DLD1 (cell line): ENCODE data around the gene TSHZ2.
"Not testable (repeated sequence)": the region's sequence is repeated elsewhere in the genome, so short reads cannot be mapped to it uniquely, and the experiment has no call there.

Experiments used
- in situ Hi-C: cut with HindIII; loops from 2 replicates; pipeline ENCODE4 v1.10.0; 2017; ENCODE audit warnings: low sequenced_read_pairs

The TSHZ2 gene

DNA sequence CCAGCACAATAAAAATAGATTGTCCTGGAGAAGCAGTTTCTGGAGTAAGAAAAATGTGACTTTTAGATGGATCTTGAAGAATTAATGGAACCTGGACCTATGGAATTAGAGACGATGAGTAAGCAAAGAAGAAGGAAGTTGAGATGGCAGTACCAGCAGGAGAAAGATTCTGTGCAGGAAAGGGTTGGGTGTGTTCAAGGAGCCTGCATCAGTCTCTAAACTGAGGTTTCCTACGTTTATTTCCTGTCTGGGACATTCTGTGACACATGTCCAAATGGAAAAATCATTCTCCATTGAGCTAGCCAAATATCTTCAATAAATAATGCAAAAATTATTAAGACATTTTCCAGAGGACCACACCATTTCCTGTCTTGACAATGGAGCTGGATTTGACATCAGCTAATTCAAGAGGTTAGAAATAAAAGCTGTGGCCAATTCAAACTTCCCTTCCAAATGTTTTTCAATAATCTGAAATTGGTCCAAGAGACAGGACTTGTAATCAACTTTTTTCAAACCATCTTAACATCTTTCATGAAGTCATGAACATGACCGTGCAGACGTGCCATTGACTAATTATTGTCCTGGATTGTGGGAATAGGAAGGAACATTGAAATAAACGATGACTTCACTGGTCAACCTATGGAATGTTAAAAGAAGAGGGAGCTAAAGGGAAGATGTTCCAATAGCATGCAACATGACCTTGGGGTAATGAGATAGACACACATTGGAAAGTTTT is 423.2 kb downstream of the TSHZ2 start:
- in situ Hi-C loops: no loop called here

DNA sequence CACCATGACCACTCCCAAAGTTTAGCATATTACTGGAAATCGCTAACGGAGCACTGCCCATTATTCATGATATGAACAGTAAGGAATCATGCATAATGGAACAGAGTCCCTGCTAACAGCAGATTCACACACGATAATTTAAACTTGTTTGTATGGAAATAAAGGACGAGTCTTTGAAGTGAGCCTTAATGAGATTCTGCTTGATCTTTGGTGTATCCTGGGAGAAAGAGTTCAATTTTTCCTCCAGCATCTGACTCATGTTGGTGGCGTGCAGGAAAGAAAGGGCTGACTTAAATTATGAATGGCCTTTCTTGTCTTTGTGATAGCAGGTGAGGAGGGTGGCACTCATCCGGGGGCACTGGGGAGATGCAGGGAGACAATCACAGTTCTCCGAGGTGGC is 426.9 kb downstream of the TSHZ2 start:
- in situ Hi-C loops: no loop called here

DNA sequence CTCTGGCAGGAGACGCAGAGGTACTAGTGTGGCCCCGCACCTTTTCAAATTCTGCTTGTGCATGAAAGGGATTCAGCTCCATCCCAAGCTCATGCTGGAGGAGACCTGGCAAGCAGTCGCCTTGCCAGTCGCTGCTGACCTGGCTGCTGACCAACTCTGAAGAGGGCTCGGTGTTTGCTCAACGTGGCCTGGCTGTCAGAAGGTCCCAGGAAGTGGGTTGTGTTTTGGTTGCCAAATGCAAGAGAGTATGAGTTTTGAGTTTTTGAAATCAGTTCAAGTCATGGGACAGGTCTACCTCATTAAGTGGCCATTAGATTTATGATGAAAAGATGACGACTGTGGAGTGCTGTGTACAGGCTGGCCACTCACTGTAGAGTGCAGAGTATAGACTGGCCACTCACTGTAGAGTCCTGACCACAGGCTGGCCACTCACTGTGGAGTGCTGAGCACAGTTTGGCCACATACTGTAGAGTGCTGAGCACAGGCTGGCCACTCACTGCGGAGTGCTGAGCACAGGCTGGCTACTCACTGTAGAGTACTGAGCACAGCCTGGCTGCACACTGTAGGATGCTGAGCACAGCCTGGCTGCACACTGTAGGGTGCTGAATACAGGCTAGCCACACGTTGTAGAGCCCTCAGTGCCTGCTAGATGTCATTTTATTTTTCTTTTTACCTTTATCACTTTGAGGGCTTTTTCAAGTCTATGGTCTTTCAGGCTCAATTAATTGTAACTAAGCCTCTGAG is 427.6 kb downstream of the TSHZ2 start:
- in situ Hi-C loops: no loop called here

DNA sequence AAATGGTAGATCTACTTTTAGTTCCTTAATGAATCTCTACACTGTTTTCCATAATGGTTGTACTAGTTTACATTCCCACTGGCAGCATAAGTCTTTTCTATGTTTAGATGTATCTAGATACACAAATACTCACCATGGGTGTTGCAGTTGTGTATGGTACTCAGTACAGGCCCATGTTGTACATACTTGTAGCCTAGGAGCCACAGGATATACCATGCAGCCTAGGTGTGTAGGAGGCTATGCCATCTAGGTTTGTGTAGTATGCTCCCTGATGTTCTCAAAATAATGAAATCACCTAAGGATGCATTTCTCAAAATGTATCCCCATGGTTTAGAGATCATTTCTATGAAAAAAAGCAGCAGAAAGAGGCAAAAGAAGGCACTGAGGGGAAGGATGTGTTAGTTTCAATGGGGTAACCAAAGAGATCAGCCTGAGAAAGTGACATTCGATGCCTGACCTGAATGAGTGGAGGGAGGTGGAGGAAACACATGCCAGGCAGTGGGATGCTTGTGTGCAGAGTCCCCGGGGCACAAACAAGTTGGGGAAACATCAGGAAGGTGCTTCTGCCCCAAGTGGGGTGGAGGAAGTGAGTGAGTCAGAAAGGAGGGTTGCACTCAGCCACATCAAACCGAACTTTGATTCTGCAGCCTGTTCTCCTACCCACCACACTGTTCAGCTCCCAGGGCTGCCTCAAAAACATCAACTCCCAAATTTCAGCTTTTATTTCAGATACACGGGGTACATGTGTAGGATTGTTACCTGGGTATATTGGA is 430.3 kb downstream of the TSHZ2 start:
- in situ Hi-C loops: no loop called here

DNA sequence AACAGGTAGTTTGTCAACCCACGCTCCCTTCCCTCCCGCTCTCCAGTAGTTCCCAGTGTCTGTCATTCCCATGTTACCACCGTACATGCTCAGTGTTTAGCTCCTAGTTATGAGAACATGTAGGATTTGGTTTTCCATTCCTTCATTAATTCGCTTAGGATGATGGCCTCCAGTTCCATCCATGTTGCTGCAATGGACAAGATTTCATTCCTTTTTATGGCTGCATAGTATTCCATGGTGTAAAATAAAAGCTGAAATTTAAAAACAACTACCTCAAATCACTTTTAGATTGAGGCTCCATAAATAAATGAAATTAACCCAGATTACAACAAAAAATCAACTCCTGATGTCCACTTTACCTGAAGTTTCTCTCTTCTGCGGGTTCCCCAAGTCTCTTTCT is 430.9 kb downstream of the TSHZ2 start:
- in situ Hi-C loops: no loop called here

DNA sequence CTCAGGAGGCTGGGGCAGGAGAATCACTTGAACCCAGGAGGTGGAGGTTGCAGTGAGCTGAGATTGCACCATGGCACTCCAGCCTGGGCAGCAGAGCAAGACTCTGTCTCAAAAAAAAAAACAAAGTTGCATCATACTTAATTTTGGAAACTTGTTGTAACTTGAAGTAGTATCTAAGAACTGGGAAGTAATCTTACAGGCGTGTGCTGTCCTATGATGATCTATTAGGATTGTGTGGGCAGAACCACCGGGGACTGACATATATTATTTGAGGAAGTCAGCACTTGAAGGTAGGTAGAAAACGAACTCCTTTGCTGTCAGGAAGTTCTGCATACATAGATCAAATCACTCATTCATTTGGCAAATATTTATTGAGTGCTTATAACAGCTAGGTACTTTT is 433.0 kb downstream of the TSHZ2 start:
- in situ Hi-C loops: no loop called here

DNA sequence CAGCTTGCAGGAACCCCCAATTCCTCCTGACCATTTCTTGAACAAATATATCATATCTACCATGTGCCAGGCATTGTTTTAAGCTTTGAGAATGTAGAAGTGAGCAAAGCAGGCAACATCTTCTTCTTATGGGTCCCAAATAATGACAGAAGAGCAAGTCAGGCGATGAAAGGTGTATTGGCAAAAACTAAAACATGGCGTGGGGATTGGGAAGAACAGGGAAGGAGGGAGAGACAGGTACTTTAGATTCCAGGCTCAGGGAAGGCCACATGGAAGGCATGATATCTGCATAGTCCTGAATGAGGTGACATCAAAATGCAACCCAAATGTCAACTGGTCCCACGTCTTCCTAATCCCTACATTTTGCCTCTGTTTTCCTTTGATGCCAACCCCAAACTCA is 434.4 kb downstream of the TSHZ2 start:
- in situ Hi-C loops: no loop called here

DNA sequence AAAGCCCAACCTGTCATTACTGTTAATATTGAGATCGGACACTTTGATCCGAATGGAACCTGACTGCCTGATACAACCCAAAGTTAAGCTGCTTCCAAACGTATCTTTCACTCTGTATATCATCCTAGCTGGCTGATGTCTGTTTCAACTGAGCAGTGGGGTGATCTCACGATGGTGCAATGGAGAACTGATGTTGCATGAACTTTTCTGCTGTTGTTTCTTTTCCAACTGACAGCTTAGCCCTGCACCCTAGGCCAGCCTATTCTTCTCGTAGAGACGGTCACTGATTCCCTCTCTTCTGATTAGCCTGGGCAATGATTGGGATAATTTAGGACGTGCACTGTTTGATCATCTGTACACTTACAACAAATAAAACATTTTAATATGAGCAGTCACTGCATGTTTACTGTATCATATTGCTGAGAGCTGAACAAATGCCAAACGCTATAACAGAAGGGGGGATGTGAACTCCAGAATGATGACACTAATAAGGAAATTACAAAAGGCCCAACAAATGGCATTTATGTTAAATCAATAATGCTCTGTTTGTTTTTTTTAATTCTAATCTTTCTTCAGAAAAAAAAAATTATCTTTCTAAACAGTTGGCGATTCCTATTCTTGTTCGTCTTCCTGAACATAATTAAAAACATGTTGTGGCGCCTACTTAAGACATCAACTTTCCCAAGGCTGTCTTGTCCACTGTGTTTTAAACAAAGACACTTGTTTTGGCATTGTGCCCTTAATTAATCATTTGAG is 436.7 kb downstream of the TSHZ2 start:
- in situ Hi-C loops: no loop called here

DNA sequence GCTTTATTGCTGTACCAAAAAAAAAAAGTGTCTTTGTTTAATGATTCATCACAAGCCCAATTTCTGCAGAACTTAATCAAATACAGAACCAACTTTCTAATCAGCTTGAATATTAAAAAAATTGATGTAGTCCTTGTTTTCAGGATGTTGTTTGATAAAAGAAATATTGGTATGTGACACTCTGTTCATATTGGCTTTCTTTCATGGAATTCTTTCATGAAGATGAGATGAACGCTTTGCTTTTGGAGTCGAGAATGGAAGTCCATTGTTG is 437.2 kb downstream of the TSHZ2 start:
- in situ Hi-C loops: no loop called here

DNA sequence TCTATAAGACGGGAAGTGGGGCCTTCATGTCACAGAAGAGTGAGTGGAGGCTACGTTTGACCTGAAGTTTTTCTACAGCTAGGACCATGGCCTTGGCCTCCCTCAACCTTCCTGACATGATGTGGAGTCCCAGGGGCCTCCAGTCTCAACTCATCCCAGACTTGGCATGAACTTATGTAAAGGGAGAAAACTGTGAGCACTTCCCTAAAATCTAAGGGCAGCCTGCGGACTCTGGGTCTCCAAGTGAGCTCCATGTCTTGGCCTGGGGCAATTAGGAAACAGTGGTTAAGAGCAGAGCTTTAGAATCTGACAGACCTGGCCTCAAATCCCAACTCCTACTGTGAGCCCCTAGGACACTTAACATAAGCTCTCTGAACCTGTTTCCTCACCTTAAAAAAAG is 439.0 kb downstream of the TSHZ2 start:
- in situ Hi-C loops: no loop called here

DNA sequence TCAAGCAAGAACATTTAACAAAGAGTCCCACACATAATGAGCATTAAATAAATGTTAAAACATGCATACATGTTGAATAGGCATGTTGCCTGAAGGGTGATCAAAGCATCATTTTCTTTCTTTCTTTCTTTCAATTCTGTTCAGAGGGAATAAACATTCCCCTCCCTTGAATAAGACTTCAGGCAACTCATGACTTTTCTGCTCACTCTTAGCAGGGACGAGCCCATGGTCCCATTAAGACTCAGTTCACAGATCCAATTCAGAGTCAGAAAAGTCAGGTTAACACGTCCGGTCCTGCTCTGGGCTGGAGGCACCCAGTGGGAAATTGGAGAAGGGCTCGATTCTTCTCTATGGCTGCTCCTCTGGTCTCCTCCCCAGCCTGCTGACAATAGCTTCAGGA is 439.7 kb downstream of the TSHZ2 start:
- in situ Hi-C loops: no loop called here

DNA sequence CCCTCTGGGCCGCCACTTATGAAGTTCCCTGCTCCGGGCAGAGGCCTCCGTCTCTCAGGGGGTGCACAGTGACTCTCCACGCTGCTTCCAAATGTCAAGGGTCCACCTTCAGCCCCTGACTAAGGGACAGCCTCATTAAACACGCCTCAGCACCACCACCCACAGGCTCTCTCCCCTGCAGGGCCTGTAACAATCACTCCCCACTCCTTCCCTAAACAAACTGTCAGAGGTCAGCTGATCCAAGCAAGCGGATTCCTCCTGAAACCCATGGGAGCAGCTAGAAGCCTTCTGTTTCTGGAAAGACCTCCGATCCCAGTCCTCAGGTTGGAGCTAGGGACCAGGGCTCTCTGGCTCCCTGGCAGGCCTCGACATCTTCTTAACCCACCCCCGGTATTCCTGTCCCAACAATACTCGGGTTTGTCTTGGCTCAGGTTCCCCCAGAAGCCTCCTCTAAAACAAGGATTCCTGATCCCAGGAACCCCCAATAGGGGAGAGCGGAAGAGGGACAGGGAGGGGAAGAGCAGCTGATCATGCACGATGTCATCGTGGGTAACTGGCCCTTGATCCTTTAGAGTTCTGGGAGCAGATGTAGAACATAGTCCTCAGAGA is 440.5 kb downstream of the TSHZ2 start:
- in situ Hi-C loops: no loop called here

DNA sequence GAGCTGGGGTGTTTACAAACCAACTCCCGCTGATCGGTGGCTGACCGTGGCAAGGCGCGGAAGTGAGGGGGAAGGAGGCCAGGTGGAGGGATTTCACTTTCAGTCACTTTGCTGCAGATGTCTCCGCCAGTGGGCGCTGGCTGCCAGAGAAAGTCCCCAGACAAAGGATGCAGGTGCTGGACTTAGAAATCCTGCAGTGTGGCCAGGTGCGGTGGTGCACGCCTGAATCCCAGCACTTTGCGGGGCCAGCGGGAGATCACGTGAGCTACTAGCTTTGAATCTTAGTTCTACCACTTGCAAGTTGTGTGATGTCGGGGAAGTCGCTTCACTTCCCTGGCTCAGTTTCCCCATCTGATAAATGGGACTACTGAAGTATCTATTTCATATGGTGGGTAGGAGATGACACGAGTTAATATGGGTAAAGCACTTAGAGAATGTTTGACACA is 441.1 kb downstream of the TSHZ2 start:
- in situ Hi-C loops: no loop called here

DNA sequence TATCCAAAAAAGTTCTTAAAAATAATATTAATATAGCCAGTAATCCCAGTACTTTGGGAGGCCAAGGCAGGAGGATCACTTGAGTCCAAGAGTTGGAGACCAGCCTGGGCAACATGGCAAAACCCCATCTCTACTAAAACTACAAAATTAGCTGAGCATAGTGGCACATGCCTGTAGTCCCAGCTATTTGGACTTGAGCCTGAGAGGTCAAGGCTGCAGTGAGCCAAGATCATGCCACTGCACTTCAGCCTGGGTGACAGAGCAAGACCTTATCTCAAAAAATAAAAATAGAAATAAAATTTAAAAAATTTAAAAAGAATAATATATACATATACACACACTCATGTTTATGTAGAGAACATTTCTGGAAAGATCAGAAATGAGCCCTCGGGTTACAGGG is 441.7 kb downstream of the TSHZ2 start:
- in situ Hi-C loops: not testable (repeated sequence)

DNA sequence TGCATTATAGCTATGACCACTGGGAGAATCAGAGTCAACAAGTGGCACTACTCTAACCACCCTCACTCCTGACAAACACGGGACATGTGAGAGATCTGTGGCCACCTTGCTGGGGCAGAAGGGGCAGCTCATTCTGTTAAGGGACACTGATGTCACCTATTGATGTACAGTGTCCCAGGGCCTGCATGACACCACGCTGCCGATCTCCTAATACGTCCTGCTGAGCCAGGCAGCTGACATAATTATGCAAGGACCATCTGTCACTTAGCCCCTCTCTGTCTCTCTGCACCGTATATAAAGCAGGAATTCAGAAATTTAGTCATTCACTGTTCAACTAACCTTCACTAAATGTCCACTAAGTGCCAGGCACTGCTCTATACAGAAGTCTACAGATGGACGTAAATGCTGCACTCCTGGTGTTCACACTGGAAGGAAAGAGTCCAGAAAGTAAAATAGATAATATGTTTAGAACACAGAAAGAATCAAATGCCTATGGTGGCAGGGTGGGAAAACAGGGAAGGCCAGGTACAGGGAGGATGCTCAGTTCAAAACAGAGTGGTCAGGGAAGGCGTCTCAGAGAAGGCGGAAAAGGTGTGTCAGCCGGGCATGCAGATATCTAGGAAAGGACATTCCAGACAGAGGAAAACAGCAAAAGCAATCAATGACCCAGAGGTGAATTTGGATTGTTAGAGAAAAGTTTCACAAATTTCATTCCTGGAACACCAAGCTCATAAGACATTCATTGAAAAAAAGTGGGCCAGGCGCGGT is 447.7 kb downstream of the TSHZ2 start:
- in situ Hi-C loops: no loop called here

DNA sequence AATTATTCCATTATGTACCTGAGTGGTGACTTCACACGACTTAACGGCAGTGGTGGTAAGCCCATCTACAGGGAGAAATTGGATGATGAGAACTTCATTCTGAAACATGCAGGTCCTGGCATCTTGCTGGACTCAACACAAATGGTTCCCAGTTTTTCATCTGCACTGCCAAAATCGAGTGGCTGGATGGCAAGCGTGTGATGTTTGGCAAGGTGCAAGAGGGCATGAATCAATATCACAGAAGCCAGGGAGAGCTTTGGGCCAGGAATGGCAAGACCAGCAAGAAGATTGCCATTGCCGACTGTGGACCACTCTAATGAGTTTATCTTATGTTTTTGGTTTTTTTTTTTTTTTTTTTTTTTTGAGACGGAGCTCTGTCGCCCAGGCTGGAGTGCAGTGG is 449.2 kb downstream of the TSHZ2 start:
- in situ Hi-C loops: no loop called here

DNA sequence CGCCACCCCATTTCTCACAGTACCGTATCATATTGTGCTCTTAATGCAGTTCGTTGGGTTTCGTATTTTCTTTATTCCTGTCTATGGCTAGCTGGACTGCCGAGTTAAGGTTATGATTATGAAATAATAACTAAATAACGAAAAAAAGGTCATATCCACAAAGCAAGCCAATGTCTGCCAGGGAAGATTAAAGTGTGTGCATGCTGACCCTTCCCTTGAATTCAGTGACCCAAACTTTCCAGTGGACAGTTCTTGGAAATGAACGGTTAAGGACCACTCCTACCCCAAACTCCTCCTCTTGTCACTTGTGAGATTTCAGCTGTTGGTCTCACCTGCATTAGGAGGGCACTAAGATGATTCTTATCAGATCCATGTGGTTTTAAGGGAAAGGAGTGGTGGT is 449.9 kb downstream of the TSHZ2 start:
- in situ Hi-C loops: no loop called here

DNA sequence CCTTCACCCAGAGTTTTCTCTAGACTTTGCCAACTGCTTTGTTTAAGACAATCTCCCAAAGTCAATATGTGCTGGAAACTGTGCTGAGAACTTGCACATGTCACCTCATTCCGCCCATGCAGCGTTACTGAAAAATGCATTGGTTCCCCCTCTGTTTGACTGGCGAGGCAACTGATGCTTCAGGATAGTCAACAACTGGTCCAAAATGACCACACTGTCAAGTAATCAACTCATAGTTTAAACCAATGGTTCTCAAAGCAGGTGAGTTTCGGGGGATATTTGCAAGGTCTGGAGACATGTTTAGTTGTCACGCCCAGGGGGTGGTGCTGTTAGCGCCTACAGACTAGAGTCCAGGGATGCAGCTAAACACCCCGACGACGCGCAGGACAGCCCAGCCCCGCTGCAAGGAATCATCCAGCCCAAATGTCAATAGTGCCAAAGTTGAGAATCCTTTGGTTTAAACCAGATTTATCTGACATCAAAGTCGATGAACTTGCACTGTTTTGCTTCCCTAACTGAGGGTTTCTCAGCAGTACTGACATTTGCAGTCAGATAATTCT is 451.5 kb downstream of the TSHZ2 start:
- in situ Hi-C loops: no loop called here

DNA sequence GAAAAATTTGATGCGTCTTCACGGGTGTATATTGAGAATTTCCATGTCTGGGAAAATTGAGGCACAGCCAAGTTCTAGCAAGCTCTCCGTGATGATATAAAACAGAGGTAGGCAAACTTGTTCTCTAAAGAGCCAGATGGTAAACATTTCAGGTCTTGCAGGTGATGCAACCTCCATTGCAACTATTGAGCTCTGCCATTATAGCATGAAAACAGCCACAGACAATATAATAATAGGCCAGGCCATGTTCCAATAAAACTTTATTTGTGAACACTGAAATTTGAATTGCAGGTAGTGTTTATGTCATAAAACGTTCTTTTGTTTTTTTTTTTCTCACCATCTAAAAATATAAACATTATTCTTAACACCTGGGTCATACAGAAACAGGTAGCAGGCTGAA is 453.3 kb downstream of the TSHZ2 start:
- in situ Hi-C loops: no loop called here

DNA sequence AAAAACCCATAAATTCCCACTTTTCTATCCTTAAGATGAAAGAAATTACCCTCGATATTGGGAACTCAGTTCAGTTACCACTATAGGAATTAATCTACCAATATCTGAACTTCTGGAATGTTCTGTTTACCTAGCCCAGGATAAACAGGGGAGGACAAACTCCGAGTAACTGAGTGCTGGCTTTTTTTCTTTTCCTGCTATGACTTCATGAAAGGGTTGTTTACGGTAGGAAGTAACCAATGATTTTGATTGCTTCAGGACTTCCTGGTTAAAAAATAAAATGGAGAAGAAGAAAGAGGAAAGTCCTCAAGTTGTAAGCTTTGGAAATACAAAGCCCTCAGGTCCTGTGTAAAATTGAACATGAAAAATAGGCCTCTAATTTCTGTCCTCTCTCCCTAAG is 453.8 kb downstream of the TSHZ2 start:
- in situ Hi-C loops: no loop called here
